Prostate gland (tissue), 2 donors: ENCODE results near the gene ENO3. TPM values are rescaled to one million over a fixed set of nuclear protein-coding genes. Genes with fewer than 3 reads are reported as not detected.
A peak's percentile ranks its signal among the peaks of the same experiment; 100 is the strongest.
"Not testable (repeated sequence)": the region's sequence is repeated elsewhere in the genome, so short reads cannot be mapped to it uniquely, and the experiment has no call there.

Source experiments
- DNase-seq: peaks from one replicate; pipeline ENCODE4 v3.0.0-alpha.2; 2019; ENCODE audit warnings: low spot score
- H3K27ac ChIP-seq, 2 donors: fragments of 200-600 bp; sonication (generic); 2 replicates each; pipeline ENCODE4 v1.5.1; 2017 to 2019
- H3K27me3 ChIP-seq: fragments of 200-600 bp; sonication (generic); replicated peaks from 2 replicates; pipeline ENCODE4 v1.5.1; 2019; ENCODE audit not compliant: insufficient read depth
- H3K36me3 ChIP-seq, 2 donors: fragments of 200-600 bp; sonication (generic); 1 replicate in 1 of 2; 2 replicates in 1 of 2; pipeline versions ENCODE4 v1.5.1 to v1.8.1; 2017 to 2019
- H3K4me1 ChIP-seq: fragments of 200-600 bp; sonication (generic); replicated peaks from 2 replicates; pipeline ENCODE4 v1.5.1; 2019
- H3K4me3 ChIP-seq, 2 donors: fragments of 200-600 bp; sonication (generic); 2 replicates each; pipeline ENCODE4 v1.5.1; 2017 to 2019
- H3K9me3 ChIP-seq: fragments of 200-600 bp; sonication (generic); 2 replicates; pipeline ENCODE4 v1.5.1; 2017
- CTCF ChIP-seq, 4 experiments: fragments of 200-600 bp in 2 of 4; fragments of 450-650 bp in 2 of 4; sonication (generic) in 2 of 4; IDR thresholded peaks; 1 replicate in 3 of 4; 2 replicates in 1 of 4; pipeline ENCODE4 v1.5.1; 2016 to 2019; ENCODE audit warnings: antibody characterized with exemption in 4 of 4, mild to moderate bottlenecking in 2 of 4, moderate library complexity in 2 of 4
- POLR2A ChIP-seq: fragments of 450-650 bp; IDR thresholded peaks from one replicate; pipeline ENCODE4 v1.6.1; 2016; ENCODE audit warnings: antibody characterized with exemption, mild to moderate bottlenecking
- POLR2AphosphoS5 ChIP-seq: sonication (generic); formaldehyde crosslinking; IDR thresholded peaks from one replicate; pipeline ENCODE4 v1.6.1; 2017; ENCODE audit warnings: antibody characterized with exemption
- WGBS: methylation state at CpG from one replicate; pipeline ENCODE4 v1.1.5; 2018; 5-methylcytosine and 5-hydroxymethylcytosine counted together
- intact Hi-C: fragments of 100-400 bp; cut with DNase I; formaldehyde crosslinking; loops from one replicate; pipeline ENCODE4 v1.14.2; 2022
- total RNA-seq, 2 donors: library from RNA; depleted of rRNA; stranded (reverse); fragments of >200 nt; gene quantifications; one replicate each; pipeline ENCODE4 v1.1.0, GENCODE V29; 2016

The ENO3 gene
- 10 to 100 TPM in 1 of 2 donors, 1 to 10 TPM in 1; 9.7 to 10.2 TPM for total RNA-seq

DNA sequence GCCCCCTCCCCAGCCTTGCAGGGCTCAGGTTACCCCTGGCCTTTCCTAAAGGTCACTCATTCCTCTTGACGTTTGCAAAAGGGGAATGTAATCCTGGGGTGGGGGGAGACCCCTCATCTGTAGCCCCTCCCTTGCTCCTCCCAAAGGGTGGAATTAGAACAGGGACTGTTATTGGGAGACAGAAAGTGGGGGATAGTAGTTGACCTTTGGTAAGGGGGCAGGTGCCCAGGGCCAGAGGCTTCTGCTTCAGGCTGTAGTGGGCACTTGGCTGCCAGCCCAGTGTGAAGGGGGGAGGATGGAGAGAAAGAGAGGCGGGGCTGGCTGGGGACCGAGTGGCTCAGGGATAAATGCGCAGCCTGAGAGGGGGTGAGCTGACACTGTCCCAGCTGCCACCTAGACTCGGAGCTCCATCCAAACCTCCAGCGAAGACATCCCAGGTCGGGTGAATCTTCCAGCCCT is at the start of gene ENO3:
TSS of gene ENO3 (plus strand) at position 374 of the 459 bp plus-strand sequence. CDS start 711 bp downstream, outside the sequence.
- H3K36me3 ChIP-seq, result no peaks in the 10 kb centered on the region
- WGBS, result 42% methylated on average over 7 of the region's 7 CpGs
- no peaks in the 10 kb centered on the region for H3K27me3 ChIP-seq
- H3K9me3 ChIP-seq, result no peaks in the 10 kb centered on the region
- peak within 1 kb of the TSS; percentile 94 to 100 for H3K4me3 ChIP-seq
- TF ChIP-seq POLR2A (no peak), CTCF (IDR thresholded peaks at IDR 0.05) (no peak), POLR2AphosphoS5 (no peak)
- DNase-seq, result no peak
- H3K4me1 ChIP-seq, result peaks cover 10% of the 10 kb centered on the region
- peak within 1 kb of the TSS; percentile 88 to 96 for H3K27ac ChIP-seq
- intact Hi-C loops, result no loop called here

- intact Hi-C loops, result no loop called here
- DNase-seq, result no peak
Measured at GRCh38 chr17:4901648-4902344, 49.1 kb upstream of the ENO3 start.

GRCh38 chr17:4902540-4902939 is 48.4 kb upstream of the ENO3 start:
- H3K36me3 ChIP-seq, result no peaks in the 10 kb centered on the region
- DNase-seq, result no peak
- WGBS, result 77% methylated on average over 8 of the region's 8 CpGs
- H3K27me3 ChIP-seq, result no peaks in the 10 kb centered on the region
- H3K4me3 ChIP-seq, result no peak overlapping the region
- H3K4me1 ChIP-seq, result peaks cover 3% of the 10 kb centered on the region
- no peaks in the 10 kb centered on the region for H3K9me3 ChIP-seq
- TF ChIP-seq POLR2AphosphoS5, result no peak
- TF ChIP-seq CTCF (IDR thresholded peaks at IDR 0.05), result no peak
- TF ChIP-seq POLR2A, result no peak
- H3K27ac ChIP-seq, result no peak overlapping the region
- intact Hi-C loops, result no loop called here

More at GRCh38 chr17:4901648-4902344, 49.1 kb upstream of the ENO3 start:
- TF ChIP-seq CTCF (IDR thresholded peaks at IDR 0.05), result no peak
- TF ChIP-seq POLR2A, result no peak
- no peak for TF ChIP-seq POLR2AphosphoS5
- Histone ChIP-seq H3K9me3 (no peaks in the 10 kb centered on the region), H3K4me1 (peaks cover 3% of the 10 kb centered on the region), H3K4me3 (no peak overlapping the region), H3K27me3 (no peaks in the 10 kb centered on the region), H3K27ac (no peak overlapping the region), H3K36me3 (no peaks in the 10 kb centered on the region)
- WGBS, result 68% methylated on average over 48 of the region's 48 CpGs

DNA sequence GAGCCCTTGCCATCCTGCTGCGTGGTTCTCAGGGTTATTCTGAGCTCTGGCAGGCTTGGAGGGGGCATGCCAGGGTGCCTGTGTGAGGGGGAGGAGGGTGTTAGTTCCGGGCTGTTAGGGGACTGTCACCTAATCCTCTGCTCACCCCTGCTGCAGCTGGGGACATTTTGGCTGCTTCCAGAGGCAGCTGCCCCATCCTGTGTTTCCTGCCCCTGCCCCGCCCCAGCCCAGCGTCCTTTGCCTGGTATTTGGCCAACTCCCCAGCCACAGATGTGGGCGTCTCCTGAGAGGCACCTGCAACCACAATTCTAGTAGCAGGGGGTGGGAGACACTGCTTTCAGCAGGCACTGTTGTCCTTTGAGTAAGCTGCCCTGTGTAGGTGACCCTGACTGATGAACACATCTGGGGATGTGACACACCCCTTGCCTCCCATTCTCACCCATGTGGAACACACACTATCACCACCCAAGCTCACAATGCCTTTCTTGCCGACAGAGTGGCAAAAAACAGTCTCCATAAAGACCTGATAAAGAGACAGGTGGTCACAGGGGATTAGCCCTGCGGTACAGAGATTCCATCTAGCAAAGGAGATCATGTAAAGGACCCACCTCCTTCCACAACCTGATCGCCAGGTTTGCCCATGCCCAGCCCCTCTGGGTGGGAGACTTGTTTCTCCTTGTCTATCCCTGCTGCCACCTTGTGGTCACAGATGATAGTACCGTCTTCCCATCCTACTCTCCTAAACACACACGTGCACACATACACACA is 47.7 kb upstream of the ENO3 start, which contains the start of gene CHRNE:
TSS of gene CHRNE (minus strand) at position 48 of the 768 bp plus-strand sequence. CDS start at position 13, 35 bp downstream.
- 9% methylated on average over 10 of the region's 10 CpGs for WGBS
- Histone ChIP-seq H3K9me3 (no peaks in the 10 kb centered on the region), H3K27me3 (no peaks in the 10 kb centered on the region), H3K36me3 (no peaks in the 10 kb centered on the region), H3K4me1 (peaks cover 3% of the 10 kb centered on the region), H3K27ac (peak within 1 kb of the TSS in 1 of 2 donors; percentile 30), H3K4me3 (no peak within 1 kb of the TSS)
- TF ChIP-seq POLR2AphosphoS5, result peak; percentile 45
- no peak for TF ChIP-seq POLR2A
- TF ChIP-seq CTCF (IDR thresholded peaks at IDR 0.05), result peak; percentile 40 to 85 (median 69)
- intact Hi-C loops, result no loop called here
- DNase-seq, result peak; percentile 89

DNA sequence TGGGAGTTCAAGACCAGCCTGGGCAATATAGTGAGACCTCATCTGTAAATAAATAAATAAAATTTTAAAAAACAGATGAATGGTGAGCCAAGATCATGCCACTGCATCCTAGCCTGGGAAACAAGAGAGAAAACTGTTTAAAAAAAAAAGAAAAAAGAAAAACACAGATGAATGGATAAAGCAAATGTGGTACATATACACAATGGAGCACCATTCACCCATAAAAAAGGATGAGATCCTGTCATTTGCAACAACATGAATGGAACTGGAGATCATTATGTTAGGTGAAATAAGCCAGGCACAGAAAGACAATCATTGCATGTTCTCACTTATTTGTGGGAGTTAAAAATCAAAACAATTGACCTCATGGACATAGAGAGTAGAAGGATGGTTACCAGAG is 44.3 kb upstream of the ENO3 start:
- H3K27ac ChIP-seq, H3K4me1 ChIP-seq, DNase-seq, H3K4me3 ChIP-seq, H3K36me3 ChIP-seq, H3K27me3 ChIP-seq, H3K9me3 ChIP-seq: not testable (repeated sequence)
- intact Hi-C loops, result loop anchor here (5.0 kb wide), 1 partner anchor 81 kb away; the partner anchor contains the start of gene CAMTA2
